ENCODE results near the gene HSD17B12. TPM values are rescaled to one million over a fixed set of nuclear protein-coding genes. Genes with fewer than 3 reads are reported as not detected.

The HSD17B12 gene
- total and polyA plus RNA-seq, 11 donors, result 40.5 to 114 (median 70.0) TPM

DNA sequence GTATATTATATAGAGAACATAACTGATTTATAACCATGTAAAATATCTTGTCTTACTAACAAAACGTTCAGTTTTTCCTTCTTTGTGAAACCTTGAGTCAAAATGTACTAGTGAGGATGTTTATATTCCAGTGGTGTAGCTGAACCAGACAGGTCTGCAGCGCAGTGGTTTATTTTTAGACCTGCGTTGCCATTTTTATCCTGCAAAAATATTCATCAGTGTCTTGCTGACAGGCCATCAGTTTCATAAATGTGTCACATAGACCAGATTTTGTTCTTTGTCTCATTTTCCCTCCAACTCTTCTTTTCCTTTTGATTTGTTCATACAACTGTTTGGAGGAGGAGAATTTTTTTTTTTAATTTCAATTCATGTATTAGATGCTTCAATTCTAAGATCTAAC is 43.1 kb downstream of the HSD17B12 start:
- peaks cover 0 to 3% (median 0%) of the 10 kb centered on the region in 12 donors for H3K9me3 ChIP-seq
- peaks cover 0 to 25% (median 7%) of the 10 kb centered on the region in 12 donors for H3K4me1 ChIP-seq
- H3K27me3 ChIP-seq, result no peaks in the 10 kb centered on the region
- DNase-seq (no peak), ATAC-seq (peak; percentile 53 to 77 (median 62))
- no peak overlapping the region for H3K4me3 ChIP-seq
- intact Hi-C loops (cut with DNase I), result loop anchor here in 1 of 10 donors (5.0 kb wide), 1 partner anchor 36 kb away; no protein-coding TSS in a partner anchor
- TF ChIP-seq, protein P1, sequence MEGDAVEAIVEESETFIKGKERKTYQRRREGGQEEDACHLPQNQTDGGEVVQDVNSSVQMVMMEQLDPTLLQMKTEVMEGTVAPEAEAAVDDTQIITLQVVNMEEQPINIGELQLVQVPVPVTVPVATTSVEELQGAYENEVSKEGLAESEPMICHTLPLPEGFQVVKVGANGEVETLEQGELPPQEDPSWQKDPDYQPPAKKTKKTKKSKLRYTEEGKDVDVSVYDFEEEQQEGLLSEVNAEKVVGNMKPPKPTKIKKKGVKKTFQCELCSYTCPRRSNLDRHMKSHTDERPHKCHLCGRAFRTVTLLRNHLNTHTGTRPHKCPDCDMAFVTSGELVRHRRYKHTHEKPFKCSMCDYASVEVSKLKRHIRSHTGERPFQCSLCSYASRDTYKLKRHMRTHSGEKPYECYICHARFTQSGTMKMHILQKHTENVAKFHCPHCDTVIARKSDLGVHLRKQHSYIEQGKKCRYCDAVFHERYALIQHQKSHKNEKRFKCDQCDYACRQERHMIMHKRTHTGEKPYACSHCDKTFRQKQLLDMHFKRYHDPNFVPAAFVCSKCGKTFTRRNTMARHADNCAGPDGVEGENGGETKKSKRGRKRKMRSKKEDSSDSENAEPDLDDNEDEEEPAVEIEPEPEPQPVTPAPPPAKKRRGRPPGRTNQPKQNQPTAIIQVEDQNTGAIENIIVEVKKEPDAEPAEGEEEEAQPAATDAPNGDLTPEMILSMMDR (IDR thresholded peaks at IDR 0.05), result no peak
- no peak for TF ChIP-seq POLR2A (IDR thresholded peaks at IDR 0.05)
- WGBS, 4 donors, result 22 to 26% (median 24%) methylated on average over 3 of the region's 3 CpGs
- H3K27ac ChIP-seq, result peak overlapping the region in 4 of 12 donors; percentile 22 to 66 (median 46)
- H3K36me3 ChIP-seq, result peaks cover 0 to 5% (median 0%) of the 10 kb centered on the region in 9 donors

GRCh38 chr11:43732225-43732624 is 51.7 kb downstream of the HSD17B12 start:
- Histone ChIP-seq H3K27ac (no peak overlapping the region), H3K36me3 (peaks cover 0 to 9% (median 0%) of the 10 kb centered on the region in 9 donors), H3K27me3 (no peaks in the 10 kb centered on the region), H3K4me1 (peaks cover 0 to 20% (median 16%) of the 10 kb centered on the region in 12 donors), H3K4me3 (no peak overlapping the region), H3K9me3 (no peaks in the 10 kb centered on the region)
- no peak for DNase-seq
- intact Hi-C loops (cut with DNase I), result loop anchor here in 3 of 10 donors (10.0 kb wide), 2 partner anchors 47 to 63 kb away; partner anchors contain the start of gene HSD17B12 (in 2 of the 3)
- WGBS, 4 donors, result 83 to 91% (median 89%) methylated on average over 3 of the region's 3 CpGs
- no peak for TF ChIP-seq POLR2A (IDR thresholded peaks at IDR 0.05)
- TF ChIP-seq, protein P1 (IDR thresholded peaks at IDR 0.05), result no peak
- ATAC-seq, result no peak

- peaks cover 6 to 38% (median 33%) of the 10 kb centered on the region in 12 donors for H3K4me1 ChIP-seq
- ATAC-seq (no peak), DNase-seq (no peak)
- peaks cover 0 to 9% (median 0%) of the 10 kb centered on the region in 9 donors for H3K36me3 ChIP-seq
- no peak overlapping the region for H3K27ac ChIP-seq
- H3K9me3 ChIP-seq, result no peaks in the 10 kb centered on the region
- 94 to 98% (median 97%) methylated on average over 12 of the region's 12 CpGs for WGBS, 4 donors
- H3K27me3 ChIP-seq, result no peaks in the 10 kb centered on the region
- TF ChIP-seq, protein P1 (IDR thresholded peaks at IDR 0.05), result no peak
- TF ChIP-seq POLR2A (IDR thresholded peaks at IDR 0.05), result no peak
- H3K4me3 ChIP-seq, result no peak overlapping the region
- intact Hi-C loops (cut with DNase I), result loop anchor here in 3 of 10 donors (10.0 kb wide), 2 partner anchors 49 to 61 kb away; partner anchors contain the start of gene HSD17B12 (in 2 of the 3)
These were observed 53.7 kb downstream of the HSD17B12 start for GRCh38 chr11:43734256-43734655.

DNA sequence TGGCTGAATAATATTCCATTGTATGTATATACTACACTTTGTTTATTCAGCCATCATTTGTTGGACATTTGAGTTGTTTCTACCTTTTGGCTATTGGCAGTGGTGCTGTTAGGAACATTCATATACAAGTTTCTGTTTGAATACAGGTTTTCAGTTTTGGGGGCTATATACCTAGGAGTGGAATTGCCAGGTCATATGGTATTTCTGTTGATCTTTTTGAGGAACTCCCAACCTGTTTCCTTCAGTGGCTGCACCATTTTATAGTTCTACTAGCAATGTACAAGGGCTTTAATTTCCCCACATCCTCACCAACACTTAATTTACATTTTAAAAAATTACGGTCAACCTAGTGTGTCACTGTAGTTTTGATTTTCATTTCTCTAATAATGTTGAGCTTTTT is 54.6 kb downstream of the HSD17B12 start:
- no peak overlapping the region for H3K4me3 ChIP-seq
- no peak for DNase-seq
- no peak for TF ChIP-seq POLR2A (IDR thresholded peaks at IDR 0.05)
- TF ChIP-seq, protein P1 (IDR thresholded peaks at IDR 0.05), result no peak
- 95 to 100% (median 96%) methylated on average over 1 of the region's 1 CpG for WGBS, 4 donors
- H3K27me3 ChIP-seq, result no peaks in the 10 kb centered on the region
- H3K9me3 ChIP-seq, result no peaks in the 10 kb centered on the region
- H3K27ac ChIP-seq, result no peak overlapping the region
- peaks cover 0 to 9% (median 0%) of the 10 kb centered on the region in 9 donors for H3K36me3 ChIP-seq
- ATAC-seq, result no peak
- peaks cover 6 to 47% (median 38%) of the 10 kb centered on the region in 12 donors for H3K4me1 ChIP-seq
- intact Hi-C loops (cut with DNase I), result loop anchor here in 3 of 10 donors (10.0 kb wide), 2 partner anchors 50 to 60 kb away; partner anchors contain the start of gene HSD17B12 (in 2 of the 3)
